HCEC 1CT (cell line): ENCODE results near the gene FIGNL2.
A peak's percentile ranks its signal among the peaks of the same experiment; 100 is the strongest.
"Not testable (repeated sequence)": the region's sequence is repeated elsewhere in the genome, so short reads cannot be mapped to it uniquely, and the experiment has no call there.

ENCODE experiments used
- DNase-seq: peaks from one replicate; pipeline ENCODE4 v3.0.0-alpha.2; 2017

FIGNL2 gene

GRCh38 chr12:51814311-51815088, 34.0 kb downstream of the FIGNL2 start:
- peak; percentile 70 for DNase-seq

DNA sequence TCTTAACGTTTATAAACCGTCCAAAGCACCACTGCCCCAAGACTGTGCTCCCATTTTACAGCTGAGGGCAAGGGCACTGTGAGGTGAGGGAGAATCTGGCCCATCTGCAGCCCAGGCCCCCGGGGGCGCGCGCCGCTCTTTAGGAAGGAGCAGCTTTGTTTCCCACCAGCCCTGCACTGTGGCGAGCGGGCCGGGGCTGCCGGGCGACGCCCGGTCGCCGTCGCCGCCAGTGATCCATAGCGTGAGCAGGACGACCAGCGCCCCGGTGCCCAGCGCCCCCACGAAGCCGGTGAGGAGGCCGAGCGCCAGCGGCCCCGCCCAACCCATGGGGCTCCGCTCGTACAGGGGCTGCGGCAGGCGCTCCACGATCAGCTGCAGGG, 34.6 kb downstream of the FIGNL2 start:
- no peak for DNase-seq

- DNase-seq: no peak
Observed at GRCh38 chr12:51812871-51813270, 35.6 kb downstream of the FIGNL2 start.

DNA sequence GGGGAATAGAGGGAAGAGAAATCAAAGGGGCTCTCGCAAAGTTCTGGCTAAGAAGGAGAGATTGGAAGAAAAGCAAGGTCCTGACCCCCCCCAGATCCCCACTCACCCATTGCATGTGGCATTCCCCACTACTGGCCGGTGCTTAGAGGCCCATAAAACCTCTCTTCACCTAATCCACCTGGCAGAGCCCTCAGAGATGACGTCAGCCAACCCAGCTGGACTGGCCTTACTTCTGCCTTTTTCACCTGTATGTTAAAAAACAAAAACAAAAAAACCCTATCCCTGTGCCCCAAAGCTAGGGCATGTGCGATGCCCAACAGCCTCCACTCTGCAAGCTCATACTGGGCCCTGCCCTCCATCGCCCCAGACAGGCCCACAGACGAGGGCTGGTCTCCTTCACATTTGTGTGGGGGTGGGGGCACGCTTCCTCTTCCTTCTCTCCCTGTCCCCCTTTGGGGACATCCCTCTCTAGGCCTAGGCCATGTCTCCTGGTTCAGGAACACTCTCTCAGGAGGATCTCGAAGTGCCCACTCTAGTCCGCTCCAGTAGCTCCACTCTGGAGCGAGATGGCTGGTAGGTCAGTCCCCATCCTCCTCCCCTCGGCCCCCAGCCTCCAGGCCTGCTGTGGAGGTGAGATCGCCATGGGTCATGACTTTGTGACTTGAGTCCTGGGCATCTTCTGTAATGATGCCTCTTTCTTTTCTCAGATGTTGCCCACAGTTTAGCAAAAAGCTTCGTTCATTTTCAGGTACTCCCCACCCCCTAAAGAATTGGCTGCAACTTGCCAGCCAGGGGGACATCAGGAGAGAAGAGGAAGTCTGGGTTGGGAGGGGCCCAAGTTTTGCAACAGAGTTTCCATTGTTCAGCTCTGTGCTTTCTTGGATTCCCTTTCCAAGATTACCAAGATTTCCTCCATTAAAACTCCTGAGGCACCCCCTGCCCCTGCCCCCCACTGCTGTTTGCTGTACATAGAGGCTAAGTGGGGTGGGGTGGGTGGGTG, 37.0 kb downstream of the FIGNL2 start:
- no peak for DNase-seq

GRCh38 chr12:51809193-51809592, 39.3 kb downstream of the FIGNL2 start:
- DNase-seq: no peak

- no peak for DNase-seq
Observed at GRCh38 chr12:51806896-51807295, 41.6 kb downstream of the FIGNL2 start.

GRCh38 chr12:51801027-51801426, 47.5 kb downstream of the FIGNL2 start:
- no peak for DNase-seq

GRCh38 chr12:51798501-51798900, 50.0 kb downstream of the FIGNL2 start:
- DNase-seq: no peak

GRCh38 chr12:51798051-51798450, 50.5 kb downstream of the FIGNL2 start:
- DNase-seq: not testable (repeated sequence)

DNA sequence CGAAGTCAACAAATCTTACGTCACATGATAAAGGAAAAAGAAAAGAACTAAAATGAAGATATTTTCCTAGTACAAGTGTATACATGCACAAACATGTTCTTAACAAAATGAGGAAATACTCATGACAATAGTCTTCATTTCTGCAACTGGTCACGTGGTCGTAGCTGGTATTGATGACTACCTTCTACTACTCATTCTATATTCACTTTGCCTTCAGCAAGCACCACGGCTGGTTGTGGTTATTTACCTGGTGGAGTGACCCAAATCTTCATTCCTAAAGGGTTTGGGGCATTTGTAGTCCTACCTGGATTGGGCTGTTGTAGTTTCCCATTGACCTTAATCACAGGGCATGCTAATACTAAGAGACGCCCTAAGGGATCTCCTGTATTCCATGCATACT, 51.2 kb downstream of the FIGNL2 start:
- DNase-seq: no peak

- peak; percentile 20 for DNase-seq
Observed at GRCh38 chr12:51793201-51793600, 55.3 kb downstream of the FIGNL2 start.

DNA sequence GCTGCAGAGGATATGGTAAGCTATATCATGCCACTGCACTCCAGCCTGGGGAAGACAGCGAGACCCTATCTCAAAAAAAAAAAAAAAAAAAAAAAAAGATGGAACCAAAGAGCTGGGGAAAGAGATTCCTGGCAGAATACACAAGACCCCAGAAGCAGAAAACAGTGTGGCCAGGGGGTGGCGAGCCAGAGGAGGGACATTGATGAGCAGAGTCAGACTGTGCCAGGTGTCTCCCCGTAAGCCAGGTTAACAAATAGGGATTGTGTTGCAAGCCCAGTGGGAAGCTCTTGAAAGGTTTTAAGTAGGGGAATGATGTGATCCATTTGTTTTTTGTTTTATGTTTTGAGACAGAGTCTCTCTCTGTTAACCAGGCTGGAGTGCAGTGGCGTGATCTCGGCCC, 56.1 kb downstream of the FIGNL2 start:
- DNase-seq: no peak

DNA sequence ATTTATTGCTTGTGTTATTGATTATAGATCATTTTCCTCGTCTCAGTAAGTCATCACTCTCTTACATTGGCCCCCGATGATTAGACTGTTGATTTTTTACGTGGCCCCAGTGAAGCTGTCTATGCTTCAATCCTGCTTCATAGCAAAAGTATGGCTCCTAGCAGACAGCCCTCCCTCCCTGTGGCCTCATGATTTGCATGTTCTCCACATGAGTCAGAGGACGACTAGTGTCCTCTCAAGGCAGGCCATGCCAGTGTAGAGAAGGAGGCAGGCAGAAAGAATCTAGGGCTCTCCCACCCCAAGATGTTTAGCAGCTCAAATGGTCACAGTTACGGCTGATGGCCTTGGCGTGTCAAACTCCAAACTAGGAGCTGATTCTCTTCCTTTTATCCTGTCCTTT, 59.6 kb downstream of the FIGNL2 start:
- DNase-seq: peak; percentile 77

GRCh38 chr12:51785906-51786305, 62.6 kb downstream of the FIGNL2 start:
- DNase-seq: no peak

DNA sequence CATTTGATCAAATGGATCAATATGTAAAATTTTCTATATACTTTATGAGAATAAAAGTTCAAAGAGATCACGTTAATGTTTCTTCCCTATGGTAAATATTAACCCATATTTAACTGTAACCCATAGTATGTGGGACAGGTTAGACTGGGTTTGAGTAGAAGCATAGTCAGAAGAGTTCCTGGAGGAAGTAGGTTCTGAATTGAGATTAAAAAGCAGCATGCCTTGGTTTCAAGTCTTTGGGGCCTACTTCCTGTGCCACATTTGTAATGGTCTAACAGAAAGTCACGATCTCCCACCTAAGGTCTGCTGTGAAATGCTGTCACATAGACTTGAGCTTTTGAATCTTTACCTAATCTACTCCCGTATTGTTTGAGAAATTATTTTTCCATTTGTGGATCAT, 63.8 kb downstream of the FIGNL2 start:
- DNase-seq: no peak

DNA sequence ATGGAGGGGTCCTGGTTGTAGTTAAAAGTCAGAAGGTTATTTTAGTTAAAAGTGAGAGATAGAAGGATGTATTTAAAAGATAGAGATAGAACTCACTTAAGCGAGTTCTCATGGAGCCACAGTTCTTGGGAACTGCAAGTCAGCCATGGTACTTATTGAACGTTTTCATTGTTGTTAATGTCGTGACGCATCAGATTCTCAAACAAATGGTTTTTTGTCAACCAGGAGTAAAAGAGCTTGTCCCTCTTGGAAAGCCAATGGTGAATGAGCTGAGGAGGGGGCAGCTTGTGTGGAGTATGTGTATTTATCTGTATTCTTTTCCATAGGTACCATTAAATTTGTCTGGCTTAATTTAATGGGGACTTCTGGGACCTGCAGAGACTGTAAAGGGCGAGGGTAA, 68.6 kb downstream of the FIGNL2 start:
- DNase-seq: no peak

GRCh38 chr12:51777973-51778372, 70.5 kb downstream of the FIGNL2 start:
- no peak for DNase-seq

DNA sequence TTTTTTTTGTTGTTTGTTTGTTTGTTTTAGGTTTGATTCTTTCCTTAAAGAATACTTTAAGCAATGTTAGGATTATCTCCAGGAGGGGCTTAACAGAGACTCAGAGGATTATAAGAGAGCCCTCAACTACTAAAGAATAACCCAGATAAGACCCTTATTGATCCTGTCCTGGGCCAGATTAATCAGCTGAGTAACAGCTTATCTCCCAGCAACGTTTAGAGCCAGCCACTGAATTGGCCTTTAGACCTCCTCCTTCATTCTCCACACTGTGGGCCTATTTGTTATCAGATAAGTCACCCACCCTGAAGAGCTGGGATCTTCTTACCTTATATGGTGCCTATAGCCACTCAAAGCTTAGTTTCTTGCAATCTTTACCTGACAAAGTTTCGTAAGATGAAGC, 71.1 kb downstream of the FIGNL2 start:
- no peak for DNase-seq

DNA sequence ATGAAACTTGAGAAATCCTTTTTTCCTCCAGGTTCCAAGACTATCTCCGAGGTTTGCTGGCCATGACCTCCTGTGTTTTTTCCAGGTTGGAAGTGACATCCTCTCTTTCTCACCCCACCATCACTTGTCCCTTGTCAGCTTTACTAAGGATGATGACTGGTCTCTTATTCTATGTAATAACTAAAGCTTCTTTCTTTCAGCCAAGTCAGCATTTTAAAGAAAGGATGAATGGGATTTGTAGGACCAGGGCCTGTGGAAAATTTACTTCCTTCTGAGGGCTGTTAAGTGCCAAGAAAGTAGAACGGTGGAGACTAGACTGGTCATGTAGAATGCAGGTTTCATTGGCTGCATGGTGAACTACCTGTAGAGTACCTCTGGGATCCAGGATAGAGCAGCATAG, 73.6 kb downstream of the FIGNL2 start:
- no peak for DNase-seq

DNA sequence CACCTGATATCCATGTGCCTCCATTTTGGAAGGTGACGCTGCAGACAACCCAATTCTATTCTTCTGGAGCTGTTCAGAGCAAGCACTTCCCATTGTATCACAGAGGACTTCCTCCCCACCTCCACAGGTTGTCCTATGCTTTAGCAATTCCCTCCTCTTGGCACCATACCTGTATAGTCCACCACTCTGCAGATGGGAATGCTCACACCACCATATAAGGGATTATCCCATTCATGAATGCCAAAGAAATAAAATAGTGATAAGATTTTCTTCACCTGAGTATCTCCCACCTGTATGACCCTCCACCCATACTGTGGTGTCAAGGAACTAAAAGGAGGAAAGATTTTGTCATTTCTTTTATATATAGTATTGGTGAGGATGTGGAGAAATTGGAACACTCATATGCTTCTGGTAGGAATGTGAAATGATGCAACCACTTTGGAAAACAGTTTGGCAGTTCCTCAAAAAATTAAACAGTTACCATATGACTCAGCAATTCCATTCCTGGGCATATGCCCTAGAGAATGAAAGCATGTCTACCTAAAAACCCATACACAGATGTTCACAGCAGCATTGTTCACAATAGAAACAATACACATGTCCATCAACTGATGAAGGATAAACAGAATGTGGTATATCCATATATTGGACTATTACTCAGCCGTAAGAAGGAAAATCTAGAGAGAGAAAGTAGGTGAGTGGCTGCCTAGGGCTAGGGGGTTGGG, 75.2 kb downstream of the FIGNL2 start:
- DNase-seq: peak; percentile 85

DNA sequence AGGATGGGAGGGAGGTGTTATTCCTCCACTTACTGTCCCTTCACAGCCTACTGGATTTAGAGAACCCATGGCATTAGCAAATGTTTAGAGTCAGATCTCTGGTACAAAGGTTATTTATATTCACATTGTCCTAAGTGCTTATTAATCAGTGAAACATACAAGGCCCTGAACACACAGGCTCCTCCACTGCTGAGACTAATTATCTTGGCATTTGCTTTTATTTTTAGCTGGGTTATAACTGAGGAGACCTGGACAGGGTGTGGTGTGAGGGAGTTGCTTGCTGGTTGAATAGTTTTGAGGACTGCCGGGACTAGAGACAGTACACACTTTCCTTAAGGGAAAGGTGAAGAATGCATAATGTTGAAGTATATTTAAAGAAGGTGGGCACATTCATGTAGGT, 77.5 kb downstream of the FIGNL2 start:
- peak; percentile 2 for DNase-seq
